ENCODE data around the gene NCOR2.

The NCOR2 gene

GRCh38 chr12:124525927-124526692 is 41.3 kb downstream of the NCOR2 start:
- no peak for DNase-seq (ENCODE audit: low spot score)

- no peak for DNase-seq (ENCODE audit: low spot score)
These were observed 42.0 kb downstream of the NCOR2 start for GRCh38 chr12:124525455-124525854.

GRCh38 chr12:124524231-124524925 is 43.0 kb downstream of the NCOR2 start:
- DNase-seq (ENCODE audit: low spot score): no peak

GRCh38 chr12:124523071-124523470 is 44.3 kb downstream of the NCOR2 start:
- no peak for DNase-seq (ENCODE audit: low spot score)

GRCh38 chr12:124520907-124521306 is 46.5 kb downstream of the NCOR2 start:
- DNase-seq (ENCODE audit: low spot score): no peak

GRCh38 chr12:124520265-124520701 is 47.1 kb downstream of the NCOR2 start:
- DNase-seq (ENCODE audit: low spot score): no peak

GRCh38 chr12:124519746-124520145 is 47.7 kb downstream of the NCOR2 start:
- no peak for DNase-seq (ENCODE audit: low spot score)

GRCh38 chr12:124518051-124518932 is 49.1 kb downstream of the NCOR2 start:
- peak; percentile 88 for DNase-seq (ENCODE audit: low spot score)
